H9 (cell line): ENCODE measurements around the gene HCN2. TPM values are rescaled to one million over a fixed set of nuclear protein-coding genes. Genes with fewer than 3 reads are reported as not detected.

Experiments used
- DNase-seq: peaks from one replicate; pipeline ENCODE4 v3.0.0-alpha.2; 2017
- H2AFZ ChIP-seq: one replicate; pipeline ENCODE4 v1.6.1; 2013; ENCODE audit warnings: mild to moderate bottlenecking, low read length, control low read depth, moderate library complexity
- H2AK5ac ChIP-seq: 2 replicates; pipeline ENCODE4 v1.6.1; 2013; ENCODE audit warnings: low read length, control low read depth, mixed read lengths; ENCODE audit not compliant: insufficient read length
- H2BK120ac ChIP-seq: one replicate; pipeline ENCODE4 v1.6.1; 2013; ENCODE audit warnings: low read depth, mild to moderate bottlenecking, low read length, control low read depth, inconsistent platforms; ENCODE audit not compliant: poor library complexity, severe bottlenecking
- H2BK12ac ChIP-seq: 2 replicates; pipeline ENCODE4 v1.6.1; 2013; ENCODE audit warnings: low read length, control low read depth, mixed read lengths, low read depth; ENCODE audit not compliant: insufficient read length
- H2BK15ac ChIP-seq: 2 replicates; pipeline ENCODE4 v1.6.1; 2013; ENCODE audit warnings: low read depth, low read length, control low read depth
- H2BK20ac ChIP-seq: one replicate; pipeline ENCODE4 v1.6.1; 2013; ENCODE audit warnings: low read depth, mild to moderate bottlenecking, low read length, control low read depth, inconsistent platforms; ENCODE audit not compliant: poor library complexity, severe bottlenecking
- H2BK5ac ChIP-seq: 2 replicates; pipeline ENCODE4 v1.6.1; 2013; ENCODE audit warnings: low read length, control low read depth, mixed read lengths; ENCODE audit not compliant: insufficient read length
- H3K14ac ChIP-seq: 2 replicates; pipeline ENCODE4 v1.6.1; 2013; ENCODE audit warnings: low read length, control low read depth; ENCODE audit not compliant: insufficient read depth
- H3K18ac ChIP-seq: 2 replicates; pipeline ENCODE4 v1.6.1; 2013; ENCODE audit warnings: low read depth, mild to moderate bottlenecking, mixed read lengths, low read length, control low read depth; ENCODE audit not compliant: insufficient read length
- H3K23ac ChIP-seq: 2 replicates; pipeline ENCODE4 v1.6.1; 2013; ENCODE audit warnings: low read length, control low read depth, mixed read lengths, low read depth; ENCODE audit not compliant: insufficient read length
- H3K23me2 ChIP-seq: 2 replicates; pipeline ENCODE4 v1.6.1; 2013; ENCODE audit warnings: low read depth, mild to moderate bottlenecking, mixed read lengths, low read length, control low read depth; ENCODE audit not compliant: insufficient read length, poor library complexity, severe bottlenecking
- H3K27ac ChIP-seq: 2 replicates; pipeline ENCODE4 v1.5.1; 2013; ENCODE audit warnings: low read length, control low read depth, mixed read lengths, low read depth; ENCODE audit not compliant: insufficient read length
- H3K27me3 ChIP-seq: 2 replicates; pipeline ENCODE4 v1.6.1; 2013; ENCODE audit warnings: low read length, control low read depth, inconsistent platforms; ENCODE audit not compliant: insufficient read depth
- H3K4ac ChIP-seq: 2 replicates; pipeline ENCODE4 v1.6.1; 2013; ENCODE audit warnings: low read depth, mild to moderate bottlenecking, control low read depth, inconsistent platforms, low read length, moderate library complexity
- H3K4me1 ChIP-seq: 2 replicates; pipeline ENCODE4 v1.6.1; 2013; ENCODE audit warnings: low read length, control low read depth, inconsistent platforms; ENCODE audit not compliant: insufficient read depth
- H3K4me2 ChIP-seq: 2 replicates; pipeline ENCODE4 v1.6.1; 2013; ENCODE audit warnings: low read length, control low read depth, mixed read lengths; ENCODE audit not compliant: insufficient read length, insufficient read depth
- H3K56ac ChIP-seq: 2 replicates; pipeline ENCODE4 v1.6.1; 2013; ENCODE audit warnings: low read depth, mild to moderate bottlenecking, mixed read lengths, low read length, control low read depth; ENCODE audit not compliant: insufficient read length
- H3K79me1 ChIP-seq: 2 replicates; pipeline ENCODE4 v1.6.1; 2013; ENCODE audit warnings: low read depth, mild to moderate bottlenecking, moderate library complexity, low read length, control low read depth, inconsistent platforms; ENCODE audit not compliant: insufficient read depth, poor library complexity, severe bottlenecking
- H3K79me2 ChIP-seq: 2 replicates; pipeline ENCODE4 v1.6.1; 2013; ENCODE audit warnings: low read length, control low read depth, inconsistent platforms; ENCODE audit not compliant: insufficient read depth
- H3K9ac ChIP-seq: 2 replicates; pipeline ENCODE4 v1.6.1; 2013; ENCODE audit warnings: low read length, control low read depth, mixed read lengths; ENCODE audit not compliant: insufficient read length; ENCODE audit errors: extremely low read depth
- H3K9me3 ChIP-seq: one replicate; pipeline ENCODE4 v1.6.1; 2013; ENCODE audit warnings: low read depth, low read length, inconsistent platforms; ENCODE audit not compliant: control insufficient read depth
- H3T11ph ChIP-seq: one replicate; pipeline ENCODE4 v1.6.1; 2013; ENCODE audit warnings: mild to moderate bottlenecking, low read length, control low read depth, inconsistent platforms
- H4K20me1 ChIP-seq: one replicate; pipeline ENCODE4 v1.6.1; 2013; ENCODE audit not compliant: control insufficient read depth, insufficient read length, insufficient read depth
- H4K5ac ChIP-seq: 2 replicates; pipeline ENCODE4 v1.6.1; 2013; ENCODE audit warnings: low read depth, mild to moderate bottlenecking, mixed read lengths, low read length, control low read depth; ENCODE audit not compliant: insufficient read length
- H4K8ac ChIP-seq: replicated peaks from 2 replicates; pipeline ENCODE4 v1.6.1; 2013; ENCODE audit warnings: low read length, control low read depth, mixed read lengths, low read depth; ENCODE audit not compliant: insufficient read length
- H4K91ac ChIP-seq: 2 replicates; pipeline ENCODE4 v1.6.1; 2013; ENCODE audit warnings: low read depth, mild to moderate bottlenecking, moderate library complexity, mixed read lengths, low read length, control low read depth; ENCODE audit not compliant: insufficient read length
- H3K27ac Mint-ChIP-seq, 3 experiments: 2 replicates in 2 of 3; 3 replicates in 1 of 3; pipeline ENCODE4 v1.8.0; 2020 to 2021; ENCODE audit warnings: mixed read lengths in 3 of 3, mild to moderate bottlenecking in 1 of 3, moderate library complexity in 1 of 3
- H3K27me3 Mint-ChIP-seq: 2 replicates; pipeline ENCODE4 v1.8.0; 2021; ENCODE audit warnings: low read depth, mild to moderate bottlenecking, moderate library complexity, mixed read lengths
- H3K36me3 Mint-ChIP-seq, 3 experiments: 2 replicates in 2 of 3; 3 replicates in 1 of 3; pipeline ENCODE4 v1.8.0; 2020 to 2021; ENCODE audit warnings: low read depth in 3 of 3, mixed read lengths in 3 of 3; ENCODE audit not compliant: insufficient read depth in 1 of 3
- H3K4me1 Mint-ChIP-seq, 2 experiments: 2 replicates each; pipeline ENCODE4 v1.8.0; 2020; ENCODE audit warnings: mixed read lengths in 2 of 2
- H3K4me3 Mint-ChIP-seq, 2 experiments: 2 replicates in 1 of 2; 3 replicates in 1 of 2; pipeline ENCODE4 v1.8.0; 2020 to 2021; ENCODE audit warnings: mild to moderate bottlenecking in 2 of 2, mixed read lengths in 2 of 2, moderate library complexity in 1 of 2
- H3K9me3 Mint-ChIP-seq, 2 experiments: 2 replicates in 1 of 2; 3 replicates in 1 of 2; pipeline ENCODE4 v1.8.0; 2020; ENCODE audit warnings: mild to moderate bottlenecking in 2 of 2, mixed read lengths in 2 of 2, moderate library complexity in 1 of 2
- WGBS: extraction: QIAGEN DNeasy Blood & Tissue Kit; methylation state at CpG from one replicate; pipeline ENCODE4 v1.1.7; 2013; ENCODE audit warnings: missing lambda C conversion rate, low lambda C conversion rate, mixed read lengths; ENCODE audit not compliant: insufficient read length; ENCODE audit errors: extremely low coverage; 5-methylcytosine and 5-hydroxymethylcytosine counted together
- total RNA-seq: library from RNA; stranded (reverse); gene quantifications from 2 replicates; pipeline ENCODE4 v1.2.1, GENCODE V29; 2021
- TF ChIP-seq, protein P1 (sequence below): fragments of 200-600 bp; sonication (generic); conservative IDR thresholded peaks from 3 replicates; pipeline ENCODE4 v1.8.0; 2021; ENCODE audit warnings: antibody characterized with exemption, mild to moderate bottlenecking

HCN2 gene
- total RNA-seq, 1 experiment from 2014 or later = 3.7 TPM

DNA sequence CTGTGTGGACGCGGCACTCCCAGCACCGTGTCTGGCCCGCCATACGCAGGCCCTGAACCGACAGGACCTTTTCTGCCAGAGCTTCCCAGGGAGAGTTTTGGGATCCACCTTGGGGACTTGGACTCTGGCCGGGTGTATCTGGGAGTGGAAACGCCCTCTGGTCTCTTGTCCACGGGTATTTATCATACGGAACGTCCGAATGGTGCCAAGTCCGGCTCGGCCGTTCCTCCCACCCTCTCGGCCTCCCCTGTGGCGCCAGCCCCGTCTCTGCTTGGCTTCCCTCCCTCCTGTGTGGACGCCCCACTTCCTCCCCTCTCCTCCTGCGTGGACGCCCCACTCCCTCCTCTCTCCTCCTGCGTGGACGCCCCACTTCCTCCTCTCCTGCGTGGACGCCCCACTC is 12.1 kb downstream of the HCN2 start:
- Histone ChIP-seq H3K4me2 (no peak overlapping the region), H2AFZ (no peak overlapping the region), H4K20me1 (no peaks in the 10 kb centered on the region), H3K27ac (no peak overlapping the region), H3K23me2 (no peaks in the 10 kb centered on the region), H3K4ac (no peak overlapping the region), H2BK5ac (no peak overlapping the region), H3K14ac (no peak overlapping the region), H4K5ac (no peak overlapping the region), H3K9me3 (peaks cover 5% of the 10 kb centered on the region), H3K79me1 (no peaks in the 10 kb centered on the region), H3K79me2 (no peaks in the 10 kb centered on the region), H3K56ac (no peak overlapping the region), H2BK120ac (no peak overlapping the region), H3K9ac (no peak overlapping the region), H3K18ac (no peak overlapping the region), H4K8ac (no peak overlapping the region), H2BK20ac (no peak overlapping the region), H3K4me1 (no peaks in the 10 kb centered on the region), H3K23ac (no peak overlapping the region), H2AK5ac (no peak overlapping the region), H3K27me3 (no peaks in the 10 kb centered on the region), H4K91ac (no peak overlapping the region), H2BK15ac (no peak overlapping the region), H3T11ph (no peak overlapping the region), H2BK12ac (no peak overlapping the region)
- H3K4me1 Mint-ChIP-seq = no peaks in the 10 kb centered on the region
- H3K27me3 Mint-ChIP-seq = peaks cover 12% of the 10 kb centered on the region
- peaks cover 29 to 37% of the 10 kb centered on the region in 2 experiments for H3K9me3 Mint-ChIP-seq
- TF ChIP-seq, protein P1, sequence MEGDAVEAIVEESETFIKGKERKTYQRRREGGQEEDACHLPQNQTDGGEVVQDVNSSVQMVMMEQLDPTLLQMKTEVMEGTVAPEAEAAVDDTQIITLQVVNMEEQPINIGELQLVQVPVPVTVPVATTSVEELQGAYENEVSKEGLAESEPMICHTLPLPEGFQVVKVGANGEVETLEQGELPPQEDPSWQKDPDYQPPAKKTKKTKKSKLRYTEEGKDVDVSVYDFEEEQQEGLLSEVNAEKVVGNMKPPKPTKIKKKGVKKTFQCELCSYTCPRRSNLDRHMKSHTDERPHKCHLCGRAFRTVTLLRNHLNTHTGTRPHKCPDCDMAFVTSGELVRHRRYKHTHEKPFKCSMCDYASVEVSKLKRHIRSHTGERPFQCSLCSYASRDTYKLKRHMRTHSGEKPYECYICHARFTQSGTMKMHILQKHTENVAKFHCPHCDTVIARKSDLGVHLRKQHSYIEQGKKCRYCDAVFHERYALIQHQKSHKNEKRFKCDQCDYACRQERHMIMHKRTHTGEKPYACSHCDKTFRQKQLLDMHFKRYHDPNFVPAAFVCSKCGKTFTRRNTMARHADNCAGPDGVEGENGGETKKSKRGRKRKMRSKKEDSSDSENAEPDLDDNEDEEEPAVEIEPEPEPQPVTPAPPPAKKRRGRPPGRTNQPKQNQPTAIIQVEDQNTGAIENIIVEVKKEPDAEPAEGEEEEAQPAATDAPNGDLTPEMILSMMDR = no peak
- peaks cover 0 to 2% (median 0%) of the 10 kb centered on the region in 3 experiments; a peak in 1 of 7 replicates for H3K36me3 Mint-ChIP-seq
- WGBS = no CpG with 5 or more reads among the region's 25 CpGs
- no peak for DNase-seq
- H3K4me3 Mint-ChIP-seq = no peak overlapping the region
- H3K27ac Mint-ChIP-seq = no peak overlapping the region
